AG04449 (cell line): ENCODE results near the gene MRPL49.
"Not testable (repeated sequence)": the region's sequence is repeated elsewhere in the genome, so short reads cannot be mapped to it uniquely, and the experiment has no call there.

Experiments used
- CTCF ChIA-PET: fragments of 350-600 bp; formaldehyde crosslinking; extraction: SDS; loops from one replicate; lab custom pipeline; 2021; ENCODE audit warnings: antibody characterized with exemption; lab: Yijun Ruan, JAX
- POLR2A ChIA-PET: fragments of 400-600, 350-600 bp; formaldehyde crosslinking; extraction: SDS; loops from one replicate; lab custom pipeline; 2020; ENCODE audit warnings: antibody characterized with exemption, inconsistent platforms; lab: Yijun Ruan, JAX
- DNase-seq: peaks from one replicate; pipeline ENCODE4 v3.0.0-alpha.2; 2010; ENCODE audit warnings: low read depth, low spot score
- H3K4me3 ChIP-seq: 2 replicates; pipeline ENCODE4 v1.5.1; 2011; ENCODE audit warnings: low read depth, mild to moderate bottlenecking, control low read depth, low read length
- CTCF ChIP-seq: IDR thresholded peaks from one replicate; pipeline ENCODE4 v1.5.1; 2011; ENCODE audit warnings: mild to moderate bottlenecking, moderate library complexity, low read length, control low read depth, inconsistent platforms; ENCODE audit not compliant: insufficient read depth; ENCODE audit errors: missing control alignments

MRPL49 gene

GRCh38 chr11:65136515-65137096, 14.5 kb downstream of the MRPL49 start:
- POLR2A ChIA-PET: no interaction called here

GRCh38 chr11:65141896-65142494, 19.9 kb downstream of the MRPL49 start:
- no peak overlapping the region for H3K4me3 ChIP-seq
- ChIA-PET CTCF (no interaction called here), POLR2A (no interaction called here)
- no peak for TF ChIP-seq CTCF
- no peak for DNase-seq

More at GRCh38 chr11:65136515-65137096, 14.5 kb downstream of the MRPL49 start:
- no peak overlapping the region for H3K4me3 ChIP-seq
- CTCF ChIA-PET: interaction anchor here (1.3 to 2.4 kb wide), 5 partner anchors 11 to 193 kb away, joined by 3 to 11 read pairs (median 4); partner anchors contain the start of genes TM7SF2 and ZNHIT2
- TF ChIP-seq CTCF: no peak
- DNase-seq: no peak

GRCh38 chr11:65147352-65148075, 25.4 kb downstream of the MRPL49 start:
- no peak overlapping the region for H3K4me3 ChIP-seq
- ChIA-PET CTCF (interaction anchor here (1.4 to 1.9 kb wide), 4 partner anchors 12 to 184 kb away, joined by 3 to 11 read pairs (median 6); partner anchors contain the start of gene TM7SF2), POLR2A (interaction anchor here (0.6 kb wide), 1 partner anchor 14 kb away, joined by 3 read pairs; no protein-coding TSS in a partner anchor)
- TF ChIP-seq CTCF: no peak
- no peak for DNase-seq

GRCh38 chr11:65148657-65149056, 26.5 kb downstream of the MRPL49 start:
- TF ChIP-seq CTCF: no peak
- ChIA-PET POLR2A (no interaction called here), CTCF (interaction anchor here (1.5 to 1.6 kb wide), 2 partner anchors 13 to 32 kb away, joined by 6 to 11 read pairs; no protein-coding TSS in a partner anchor)
- no peak overlapping the region for H3K4me3 ChIP-seq
- DNase-seq: no peak

- CTCF ChIA-PET, H3K4me3 ChIP-seq, DNase-seq, POLR2A ChIA-PET: not testable (repeated sequence)
These were observed 28.0 kb downstream of the MRPL49 start for GRCh38 chr11:65150131-65150508.

- ChIA-PET CTCF (no interaction called here), POLR2A (interaction anchor here (1.9 kb wide), 1 partner anchor 16 kb away, joined by 4 read pairs; no protein-coding TSS in a partner anchor)
- DNase-seq: peak; percentile 38
- no peak overlapping the region for H3K4me3 ChIP-seq
- TF ChIP-seq CTCF: no peak
These were observed 28.6 kb downstream of the MRPL49 start for GRCh38 chr11:65150509-65151299.
